HG03469 (cell line): Measurements from ENCODE around the gene AQP12B.

Experiments used
- ATAC-seq: cut with Tn5 transposase; IDR thresholded peaks from one replicate; pipeline ENCODE4 v1.9.1; 2021; ENCODE audit warnings: mild to moderate bottlenecking, moderate library complexity, moderate number of reproducible peaks; ENCODE audit not compliant: unreplicated experiment

AQP12B gene

DNA sequence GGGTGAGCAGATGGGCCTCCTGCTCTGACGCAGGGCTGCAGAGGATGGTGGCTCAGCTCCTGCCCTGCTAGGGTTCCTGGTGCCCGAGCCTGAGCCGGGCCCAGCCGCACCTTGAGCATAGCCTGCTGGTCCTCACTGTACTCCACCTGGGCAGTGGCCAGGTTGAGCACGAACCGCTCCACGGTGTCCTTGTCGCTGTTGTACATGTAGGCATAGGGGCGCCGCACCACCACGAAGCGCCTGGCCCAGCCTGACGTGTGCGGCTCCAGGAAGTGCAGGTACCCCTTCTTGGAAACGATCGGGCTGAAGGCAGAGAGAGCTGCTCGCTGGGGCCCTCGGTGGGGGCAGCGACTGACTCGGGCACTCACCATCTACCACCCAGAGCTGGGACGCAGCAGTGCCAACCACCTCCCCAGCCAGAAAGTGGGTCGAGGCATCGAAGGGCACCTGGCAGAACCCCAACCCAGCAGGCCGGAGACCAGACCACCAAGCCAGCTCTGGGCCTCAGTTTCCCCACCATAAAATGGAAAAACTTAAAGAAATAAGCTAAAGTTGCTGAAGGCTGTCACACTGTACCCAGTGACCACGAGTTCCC, 36.3 kb upstream of the AQP12B start:
- ATAC-seq: no peak

DNA sequence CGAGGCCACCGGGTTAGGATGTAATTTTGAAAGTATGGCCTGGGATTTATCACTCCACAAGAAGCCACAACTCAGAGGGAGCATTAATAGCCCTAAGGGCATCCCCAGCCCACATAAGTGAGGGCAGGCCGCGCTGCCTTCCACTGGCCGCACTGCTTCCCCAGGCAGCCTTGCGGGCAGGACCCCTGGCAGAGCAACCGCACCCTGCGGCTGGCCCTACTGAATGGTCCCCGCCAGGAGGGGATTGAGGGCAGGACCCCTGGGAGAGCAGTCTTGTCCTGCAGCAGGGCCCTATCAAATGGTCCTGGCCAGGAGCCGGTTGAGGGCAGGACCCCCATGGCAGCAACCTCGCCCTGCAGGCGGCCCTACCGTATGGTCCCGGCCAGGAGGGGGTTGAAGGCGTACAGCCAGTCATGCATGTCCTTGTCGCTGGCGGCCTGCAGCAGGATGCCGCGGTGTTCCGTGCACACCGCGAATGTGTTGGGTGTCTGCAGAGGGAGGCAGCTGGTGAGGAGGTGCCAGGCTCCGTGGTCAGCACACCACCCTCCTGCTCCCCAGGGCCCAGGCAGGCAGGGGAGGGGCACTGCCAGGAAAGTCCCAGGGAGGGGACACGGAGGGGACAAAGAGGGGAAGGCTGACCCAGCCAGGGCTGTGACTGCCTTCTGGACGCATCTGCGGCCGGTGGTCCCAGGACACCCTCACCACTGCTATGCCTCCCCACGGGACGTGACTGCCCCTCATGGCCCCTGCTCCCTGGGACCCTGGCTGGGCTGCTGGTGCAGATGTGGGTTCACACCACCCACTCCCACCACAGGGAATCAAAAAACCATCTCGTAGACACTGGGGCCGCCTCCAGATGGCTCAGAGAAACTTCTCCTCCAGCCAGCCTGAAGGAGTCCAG, 35.2 kb upstream of the AQP12B start:
- ATAC-seq: no peak

- ATAC-seq: no peak
Observed at GRCh38 chr2:240717181-240717641, 34.5 kb upstream of the AQP12B start.

DNA sequence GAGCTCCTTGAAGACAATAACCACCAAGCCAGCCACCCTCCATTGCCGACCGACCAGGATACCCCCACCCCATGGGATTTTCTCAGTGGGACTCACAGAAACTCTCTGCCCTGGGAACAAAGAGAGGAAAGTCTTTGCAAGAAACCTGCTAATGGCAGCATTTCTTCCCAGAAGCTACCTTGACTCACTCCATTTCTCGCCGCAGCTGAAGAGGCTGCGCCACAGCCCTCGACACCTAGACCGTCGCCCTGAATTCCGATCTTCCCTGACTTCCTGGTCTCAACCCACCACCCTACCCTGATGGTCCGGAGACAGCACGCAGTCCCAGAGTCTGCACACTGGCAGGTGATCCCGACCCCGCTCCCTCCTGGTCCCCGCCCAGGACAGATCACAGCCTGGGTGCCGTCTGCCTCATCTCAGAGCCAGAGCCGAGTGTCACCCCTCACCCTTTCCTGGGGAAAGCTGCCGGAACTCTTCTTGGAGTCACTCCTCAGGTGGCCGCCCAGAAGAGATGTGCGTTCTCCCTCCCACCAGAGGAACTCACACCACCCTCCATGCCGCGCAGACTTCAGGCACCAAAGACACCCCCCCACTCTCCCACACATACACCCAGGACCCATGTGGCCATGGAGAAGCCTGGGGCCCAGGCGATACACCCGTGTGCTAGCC, 33.6 kb upstream of the AQP12B start:
- ATAC-seq: no peak

- no peak for ATAC-seq
Observed at GRCh38 chr2:240714747-240715725, 32.4 kb upstream of the AQP12B start.

- ATAC-seq: no peak
Observed at GRCh38 chr2:240713928-240714746, 31.5 kb upstream of the AQP12B start.

DNA sequence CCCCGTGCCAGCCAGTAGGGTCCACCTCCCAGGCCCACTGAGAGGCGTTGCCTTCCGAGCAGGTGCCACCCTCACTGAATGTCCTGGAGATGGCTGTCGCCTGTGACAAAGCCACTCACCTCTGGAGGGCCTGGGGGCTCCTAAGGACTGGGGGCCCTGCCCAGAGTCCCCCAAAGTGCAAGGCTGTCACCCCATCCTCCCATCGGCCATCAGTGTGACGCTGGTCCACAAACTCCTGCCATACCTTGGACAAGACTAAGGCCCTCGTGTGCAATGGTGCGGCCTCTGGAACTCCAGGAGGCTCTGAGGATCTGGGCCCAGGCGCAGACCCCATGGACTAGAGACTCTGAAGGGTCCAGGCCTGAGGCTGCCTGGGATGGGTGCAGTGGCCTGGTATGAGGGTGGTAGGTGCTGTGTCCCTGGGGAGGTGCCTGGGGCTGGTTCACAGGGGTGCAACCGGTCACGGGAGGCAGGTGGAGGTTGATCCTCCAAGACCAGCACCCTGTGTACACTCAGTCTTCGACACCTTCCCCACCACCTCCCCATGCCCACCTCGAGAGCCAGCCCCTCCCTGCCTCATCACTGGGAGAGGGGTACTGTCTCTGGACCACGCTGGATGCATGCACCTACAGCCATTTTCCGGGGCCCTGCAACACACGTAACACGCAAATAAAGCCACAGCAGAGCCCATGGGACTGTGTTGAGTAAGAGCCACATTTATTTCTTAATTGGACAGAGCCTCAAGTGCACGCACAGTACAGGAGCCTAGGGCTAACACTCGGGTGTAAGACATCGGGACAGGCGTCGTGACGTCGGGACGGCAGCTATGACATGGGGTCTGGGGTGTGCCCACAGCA, 30.6 kb upstream of the AQP12B start:
- no peak for ATAC-seq

- ATAC-seq: no peak
Observed at GRCh38 chr2:240712121-240712520, 29.4 kb upstream of the AQP12B start.

GRCh38 chr2:240711701-240712100, 29.0 kb upstream of the AQP12B start:
- no peak for ATAC-seq

DNA sequence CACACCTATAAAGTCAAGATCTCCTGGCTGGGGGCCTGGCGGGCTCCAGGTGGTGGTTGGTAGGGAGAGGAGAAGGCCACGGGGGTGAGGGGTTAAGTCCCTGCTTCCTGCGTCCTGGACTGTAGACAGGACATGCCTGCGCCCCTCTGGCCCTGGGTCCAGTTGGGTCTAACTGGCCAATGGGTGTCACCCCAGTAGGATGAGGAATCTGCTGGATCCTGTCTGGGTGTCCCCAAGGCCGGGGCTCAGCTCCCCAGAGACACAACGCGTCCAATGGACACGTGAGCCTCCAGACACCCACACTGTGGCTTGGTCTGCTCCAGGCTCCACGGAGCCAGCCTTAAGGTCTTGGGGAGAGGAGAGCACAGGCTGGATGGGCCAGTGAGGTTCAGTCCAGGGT, 28.6 kb upstream of the AQP12B start:
- ATAC-seq: no peak

GRCh38 chr2:240708457-240708856, 25.8 kb upstream of the AQP12B start:
- ATAC-seq: no peak

DNA sequence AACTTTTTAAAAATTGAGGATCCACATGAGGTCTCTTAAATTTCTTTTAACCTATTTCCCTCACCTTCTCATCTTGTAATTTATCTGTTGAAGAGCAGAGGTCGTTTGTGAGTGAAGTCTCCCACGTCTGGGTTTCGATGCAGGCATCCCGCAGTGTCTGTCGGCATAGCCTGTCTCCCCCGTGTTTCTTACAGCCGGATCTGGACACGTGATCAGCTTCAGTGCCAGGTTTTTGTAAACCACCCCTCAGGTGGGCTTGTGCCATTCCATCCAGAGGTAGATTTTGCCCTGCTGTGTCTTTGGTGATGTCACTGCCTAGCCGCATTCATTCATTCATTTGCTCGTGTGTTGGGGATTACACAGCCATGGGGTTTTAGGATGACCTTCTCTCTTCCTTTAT, 25.1 kb upstream of the AQP12B start:
- no peak for ATAC-seq

DNA sequence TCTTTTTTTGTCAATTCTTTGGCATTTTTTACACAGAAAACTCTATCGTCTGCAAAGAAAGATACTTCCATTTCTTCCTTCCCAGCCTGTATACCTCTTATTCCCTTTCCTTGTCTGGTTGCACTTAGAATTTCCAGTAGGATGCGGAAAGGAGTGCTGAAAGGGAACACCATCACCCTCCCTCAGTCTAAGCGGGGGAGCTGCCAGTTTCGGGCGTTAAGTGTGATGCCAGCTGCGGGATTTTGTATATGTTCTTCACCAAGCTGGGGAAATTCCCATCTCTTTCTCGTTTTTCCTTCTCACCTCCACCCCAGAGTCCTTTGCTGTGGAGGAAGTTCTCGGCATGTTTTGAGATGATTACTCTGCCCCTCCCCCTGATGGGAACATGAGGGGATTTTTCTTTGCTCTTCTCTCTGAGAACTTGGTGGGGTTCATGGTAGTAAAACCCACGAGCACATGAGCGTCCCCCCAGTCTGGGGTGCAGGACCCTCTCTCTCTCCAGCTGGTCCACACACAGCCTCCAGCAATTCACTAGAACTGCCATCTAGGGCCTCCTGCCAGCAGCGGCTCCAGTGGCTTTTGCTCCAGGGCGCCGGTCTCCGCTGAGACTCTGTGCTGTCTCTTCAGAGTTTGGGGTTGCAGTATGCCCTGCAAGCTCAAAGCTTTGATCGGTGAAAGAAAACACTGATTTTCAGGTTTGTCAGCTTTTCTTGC, 24.5 kb upstream of the AQP12B start:
- ATAC-seq: no peak

DNA sequence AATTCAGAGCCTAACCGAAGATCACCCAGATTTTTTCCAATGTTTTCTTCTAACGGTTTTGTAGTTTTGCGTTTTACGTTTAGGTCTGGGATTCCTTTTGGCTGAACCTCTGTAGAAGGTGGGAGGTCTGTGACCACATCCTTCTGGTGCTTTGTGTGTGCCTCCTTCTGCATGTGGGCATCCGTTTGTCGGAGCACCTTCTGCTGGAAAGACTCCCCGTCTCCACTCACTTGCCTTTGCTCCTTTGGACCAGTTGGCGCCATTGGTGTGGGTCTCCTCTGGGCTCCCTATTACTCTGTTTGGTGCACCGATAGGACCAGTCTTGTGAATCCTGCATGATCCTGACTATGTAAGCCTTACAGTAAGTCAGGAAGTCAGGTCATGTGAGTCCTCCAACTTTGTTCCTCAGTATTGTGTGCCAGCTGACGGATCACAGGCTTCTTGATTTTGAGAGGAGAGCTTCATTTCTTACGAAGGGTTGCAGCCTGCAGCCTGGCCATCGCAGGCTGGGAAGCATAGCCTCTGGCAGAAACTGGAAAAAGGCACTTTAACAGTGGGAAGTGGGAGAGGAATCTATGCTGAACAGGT, 22.6 kb upstream of the AQP12B start:
- ATAC-seq: no peak

GRCh38 chr2:240704651-240705050, 22.0 kb upstream of the AQP12B start:
- ATAC-seq: no peak

DNA sequence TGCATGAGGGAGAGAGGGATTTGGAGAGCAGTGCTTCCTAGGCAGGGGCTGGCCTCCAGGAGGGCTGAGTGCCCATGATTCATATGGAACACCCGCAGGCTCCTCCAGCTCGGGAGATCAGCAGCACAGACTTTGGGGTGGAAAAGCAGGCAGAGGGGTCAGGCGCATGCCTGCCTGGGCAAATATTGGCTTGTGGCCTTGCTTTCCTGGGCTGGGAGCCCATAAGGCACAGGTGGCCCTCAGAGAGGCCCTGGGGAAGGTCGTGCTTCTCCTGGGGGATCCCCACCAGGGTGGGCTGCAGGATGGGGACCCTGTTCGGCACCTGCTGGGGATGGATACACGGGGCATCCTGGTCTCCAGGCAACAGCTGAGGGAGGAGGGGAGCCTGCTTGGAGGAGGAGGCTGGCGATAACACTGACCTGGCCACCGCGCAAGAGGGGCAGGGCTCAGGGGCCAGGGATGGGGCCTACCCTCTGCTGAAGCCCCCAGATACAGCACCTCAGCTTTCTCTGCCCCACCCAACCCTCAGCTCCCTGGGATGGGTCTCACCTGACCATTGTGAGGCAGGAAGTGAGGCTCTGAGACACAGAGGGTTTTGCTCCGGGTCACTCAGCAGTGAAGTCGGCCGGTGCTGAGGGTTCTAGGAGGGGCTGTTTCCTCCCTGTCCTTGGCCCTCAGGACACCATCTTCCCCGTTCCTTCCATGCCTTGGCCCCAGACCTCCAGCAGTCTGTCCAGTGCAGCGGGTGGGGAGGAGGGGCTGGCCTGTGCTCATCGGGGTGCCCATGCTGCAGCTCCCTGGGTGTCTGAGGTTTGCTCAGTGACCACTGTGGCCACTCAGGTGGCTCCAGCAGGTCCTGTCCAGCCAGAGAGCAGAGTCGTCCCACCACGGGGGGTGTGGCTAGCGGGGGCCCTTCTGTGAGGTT, 21.0 kb upstream of the AQP12B start:
- ATAC-seq: no peak

- no peak for ATAC-seq
Observed at GRCh38 chr2:240702640-240703011, 19.9 kb upstream of the AQP12B start.
